ENCODE results near the gene SYT6. TPM values are rescaled to one million over a fixed set of nuclear protein-coding genes. Genes with fewer than 3 reads are reported as not detected.

The SYT6 gene
- total and polyA plus RNA-seq, 4 experiments from 2014 or later, result not detected

DNA sequence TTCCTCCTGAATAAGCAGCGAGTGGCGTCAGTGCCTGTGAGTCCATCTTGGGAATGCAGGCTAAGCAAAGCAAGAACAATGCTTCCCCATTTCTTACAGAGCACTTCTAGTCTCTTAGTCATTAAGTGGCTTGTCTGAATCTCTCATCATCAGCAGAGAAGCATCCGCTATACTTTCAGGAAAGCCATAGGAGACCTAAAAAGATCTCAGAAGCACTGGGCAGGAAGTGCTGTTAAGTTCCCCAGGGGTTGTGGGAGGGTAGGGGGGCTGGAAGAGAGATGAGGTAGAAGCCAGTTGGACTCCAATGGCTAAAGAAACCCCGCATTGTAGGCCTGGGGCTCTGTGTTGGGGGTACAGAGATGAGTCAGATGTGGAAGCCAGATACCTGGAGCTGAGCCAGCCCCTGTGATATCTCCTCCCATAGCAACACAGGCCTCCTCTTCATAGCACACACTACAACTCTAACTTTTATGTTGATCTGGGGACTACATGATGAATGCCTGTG is 44.9 kb downstream of the SYT6 start:
- Histone ChIP-seq H3K4me1 (ENCODE audit: insufficient read depth, low read length) (no peaks in the 10 kb centered on the region), H3K27me3 (ENCODE audit: insufficient read depth, low read length) (no peaks in the 10 kb centered on the region), H3K36me3 (ENCODE audit: insufficient read depth, low read length) (no peaks in the 10 kb centered on the region), H3K27ac (ENCODE audit: low read depth, low read length) (no peak overlapping the region), H3K4me3 (ENCODE audit: low read length in 2 of 2) (no peak overlapping the region), H3K9me3 (ENCODE audit: control insufficient read depth in 1 of 2, low read length in 2 of 2) (no peaks in the 10 kb centered on the region)
- Mint-ChIP-seq H3K9me3 (no peaks in the 10 kb centered on the region), H3K36me3 (no peaks in the 10 kb centered on the region), H3K27me3 (peaks cover 0 to 4% of the 10 kb centered on the region in 2 donors), H3K27ac (no peak overlapping the region), H3K4me3 (no peak overlapping the region), H3K4me1 (peaks cover 2 to 14% (median 8%) of the 10 kb centered on the region in 4 donors)
- no peak for DNase-seq
- intact Hi-C loops (cut with micrococcal nuclease), result no loop called here
- POLR2A ChIA-PET (ENCODE audit: partially characterized antibody), result no interaction called here
- CTCF ChIA-PET (ENCODE audit: partially characterized antibody), result interaction anchor here (1.0 to 1.3 kb wide), 2 partner anchors 17 to 25 kb away, joined by 3 read pairs; no protein-coding TSS in a partner anchor

DNA sequence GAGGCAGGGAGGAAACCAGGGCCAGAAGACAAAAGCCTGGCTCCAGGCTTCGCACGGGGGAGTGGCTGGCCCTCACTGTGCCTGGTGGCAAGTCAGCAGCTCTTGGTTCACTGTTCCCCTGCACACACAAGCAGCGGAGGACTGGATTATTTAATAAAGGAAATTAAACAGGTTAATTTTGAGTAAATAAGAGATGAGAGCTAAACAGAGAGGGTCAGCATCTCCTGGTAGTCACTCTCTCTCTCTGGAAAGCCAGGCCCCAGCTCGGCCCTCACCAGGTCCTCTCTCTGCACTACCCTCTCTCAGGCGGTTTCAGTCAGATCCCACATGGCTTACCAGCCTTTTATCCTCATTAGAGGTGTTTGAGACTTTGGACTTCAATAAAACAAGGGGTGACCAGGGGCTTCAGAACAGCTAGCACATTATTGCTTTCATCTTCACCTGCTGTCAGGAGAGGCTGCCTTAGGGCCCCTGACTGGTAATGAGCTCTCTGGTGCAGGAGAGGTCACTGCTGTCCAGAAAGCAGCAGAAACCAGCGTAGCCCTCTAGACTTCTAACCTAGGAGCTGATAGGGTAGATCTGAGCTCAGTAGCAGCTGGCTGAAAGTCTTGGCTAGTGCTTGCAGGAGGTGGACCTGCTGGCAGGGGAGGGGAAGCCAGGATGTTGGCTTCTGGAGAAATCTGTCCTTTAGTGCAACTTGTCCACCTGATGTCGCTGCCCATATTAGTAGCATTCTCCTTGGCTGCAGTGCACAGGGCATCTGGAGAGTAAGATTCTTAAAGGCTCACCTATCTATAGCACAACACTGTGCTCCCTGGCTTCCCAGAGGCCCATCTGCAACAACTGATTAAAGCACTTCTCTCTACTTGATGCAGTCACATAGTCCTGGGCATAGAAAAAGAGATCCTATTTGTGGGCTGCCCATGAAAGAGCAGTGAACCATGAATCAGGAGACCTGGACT is 45.9 kb downstream of the SYT6 start:
- Mint-ChIP-seq H3K27me3 (peaks cover 0 to 4% of the 10 kb centered on the region in 2 donors), H3K4me1 (peaks cover 0 to 5% (median 0%) of the 10 kb centered on the region in 4 donors), H3K9me3 (no peaks in the 10 kb centered on the region), H3K36me3 (no peaks in the 10 kb centered on the region), H3K27ac (no peak overlapping the region), H3K4me3 (no peak overlapping the region)
- intact Hi-C loops (cut with micrococcal nuclease), result no loop called here
- Histone ChIP-seq H3K27me3 (ENCODE audit: insufficient read depth, low read length) (no peaks in the 10 kb centered on the region), H3K4me1 (ENCODE audit: insufficient read depth, low read length) (no peaks in the 10 kb centered on the region), H3K9me3 (ENCODE audit: control insufficient read depth in 1 of 2, low read length in 2 of 2) (no peaks in the 10 kb centered on the region), H3K4me3 (ENCODE audit: low read length in 2 of 2) (no peak overlapping the region), H3K36me3 (ENCODE audit: insufficient read depth, low read length) (no peaks in the 10 kb centered on the region), H3K27ac (ENCODE audit: low read depth, low read length) (no peak overlapping the region)
- ChIA-PET CTCF (ENCODE audit: partially characterized antibody) (no interaction called here), POLR2A (ENCODE audit: partially characterized antibody) (no interaction called here)
- no peak for DNase-seq

DNA sequence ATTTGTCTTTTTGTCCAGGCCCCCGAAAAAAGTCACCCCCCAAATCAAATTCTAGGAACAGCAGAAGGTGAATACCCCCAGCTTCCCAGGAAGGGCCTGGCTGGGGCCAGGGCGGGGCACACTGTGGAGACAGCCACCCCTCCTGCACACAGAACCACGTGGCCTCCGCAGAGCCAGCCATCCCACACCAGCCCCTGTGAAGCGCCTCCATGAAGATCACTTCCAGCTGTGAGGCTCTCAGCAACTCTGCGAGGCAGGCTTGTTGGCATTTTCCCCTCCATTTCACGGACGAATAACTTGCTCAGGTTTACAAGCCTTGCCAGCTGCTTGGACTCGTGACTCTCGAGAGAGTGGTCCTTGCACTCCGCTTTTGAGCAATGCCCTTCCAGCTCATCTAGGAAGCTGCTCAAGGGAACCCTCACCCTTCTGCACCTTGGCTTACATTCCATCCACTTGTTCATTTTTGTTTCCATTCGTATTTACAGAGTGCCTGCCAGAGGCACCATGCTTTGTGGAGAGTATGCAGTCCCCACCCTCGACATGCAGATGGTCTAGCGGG is 48.2 kb downstream of the SYT6 start:
- DNase-seq, result no peak
- intact Hi-C loops (cut with micrococcal nuclease), result no loop called here
- no peaks in the 10 kb centered on the region for H3K9me3 ChIP-seq (ENCODE audit: control insufficient read depth in 1 of 2, low read length in 2 of 2)
- ChIA-PET CTCF (ENCODE audit: partially characterized antibody) (no interaction called here), POLR2A (ENCODE audit: partially characterized antibody) (no interaction called here)
- Mint-ChIP-seq H3K27me3 (peaks cover 3 to 6% of the 10 kb centered on the region in 2 donors), H3K4me1 (no peaks in the 10 kb centered on the region), H3K36me3 (no peaks in the 10 kb centered on the region), H3K27ac (no peak overlapping the region), H3K4me3 (no peak overlapping the region), H3K9me3 (no peaks in the 10 kb centered on the region)
- H3K4me1 ChIP-seq (ENCODE audit: insufficient read depth, low read length), result no peaks in the 10 kb centered on the region
- no peak overlapping the region for H3K27ac ChIP-seq (ENCODE audit: low read depth, low read length)
- no peaks in the 10 kb centered on the region for H3K36me3 ChIP-seq (ENCODE audit: insufficient read depth, low read length)
- no peaks in the 10 kb centered on the region for H3K27me3 ChIP-seq (ENCODE audit: insufficient read depth, low read length)
- no peak overlapping the region for H3K4me3 ChIP-seq (ENCODE audit: low read length in 2 of 2)

DNA sequence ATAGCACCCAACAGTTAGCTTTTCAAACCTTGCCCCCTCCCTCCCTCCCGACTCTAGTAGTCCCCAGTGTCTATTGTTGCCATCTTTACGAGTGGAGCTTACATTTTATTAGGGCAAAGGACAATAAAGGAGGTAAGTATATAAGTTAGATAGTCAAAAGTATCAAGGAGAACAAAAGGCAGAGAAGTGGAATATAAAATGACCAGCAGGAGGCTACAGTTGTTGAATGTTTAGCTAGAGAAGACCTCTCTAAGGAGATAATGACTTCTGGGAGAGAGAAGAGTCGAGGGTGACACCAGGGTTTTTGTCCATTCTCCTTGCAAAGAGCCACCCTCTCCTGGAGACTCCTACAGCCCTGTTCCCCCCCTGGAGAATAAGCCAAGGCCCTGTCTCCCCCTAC is 48.7 kb downstream of the SYT6 start:
- no peaks in the 10 kb centered on the region for H3K4me1 Mint-ChIP-seq
- H3K4me3 Mint-ChIP-seq, result peak overlapping the region in 1 of 8 donors; percentile 7
- CTCF ChIA-PET (ENCODE audit: partially characterized antibody), result no interaction called here
- no peaks in the 10 kb centered on the region for H3K27me3 ChIP-seq (ENCODE audit: insufficient read depth, low read length)
- no peaks in the 10 kb centered on the region for H3K4me1 ChIP-seq (ENCODE audit: insufficient read depth, low read length)
- no peaks in the 10 kb centered on the region for H3K36me3 Mint-ChIP-seq
- no peak overlapping the region for H3K27ac Mint-ChIP-seq
- no peak overlapping the region for H3K27ac ChIP-seq (ENCODE audit: low read depth, low read length)
- intact Hi-C loops (cut with micrococcal nuclease), result no loop called here
- H3K4me3 ChIP-seq (ENCODE audit: low read length in 2 of 2), result no peak overlapping the region
- no peaks in the 10 kb centered on the region for H3K9me3 ChIP-seq (ENCODE audit: control insufficient read depth in 1 of 2, low read length in 2 of 2)
- DNase-seq, result no peak
- H3K27me3 Mint-ChIP-seq, result peaks cover 4 to 6% of the 10 kb centered on the region in 2 donors
- no peaks in the 10 kb centered on the region for H3K36me3 ChIP-seq (ENCODE audit: insufficient read depth, low read length)
- H3K9me3 Mint-ChIP-seq, result no peaks in the 10 kb centered on the region
- POLR2A ChIA-PET (ENCODE audit: partially characterized antibody), result no interaction called here

DNA sequence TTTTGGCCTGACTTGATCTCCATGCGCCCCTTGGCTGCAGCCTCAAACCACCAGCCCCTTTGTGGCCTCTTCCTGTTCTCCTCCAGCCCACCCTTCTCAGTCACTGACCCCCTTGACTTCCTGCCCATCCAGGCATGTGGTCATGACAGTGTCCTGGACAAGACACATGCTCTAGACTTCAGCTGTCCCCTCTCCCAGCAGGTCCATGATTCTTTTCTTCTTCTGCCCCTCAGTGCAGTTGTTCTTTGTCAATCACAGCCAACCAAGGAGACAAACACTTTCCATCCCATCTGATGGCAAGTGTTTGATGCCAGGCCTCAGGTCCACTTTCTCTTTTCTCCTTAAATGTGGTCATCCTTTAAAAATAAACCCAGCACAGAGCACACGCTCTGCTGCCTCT is 49.7 kb downstream of the SYT6 start:
- no peak overlapping the region for H3K4me3 Mint-ChIP-seq
- H3K9me3 Mint-ChIP-seq, result no peaks in the 10 kb centered on the region
- Histone ChIP-seq H3K4me3 (ENCODE audit: low read length in 2 of 2) (no peak overlapping the region), H3K36me3 (ENCODE audit: insufficient read depth, low read length) (no peaks in the 10 kb centered on the region), H3K27ac (ENCODE audit: low read depth, low read length) (no peak overlapping the region), H3K4me1 (ENCODE audit: insufficient read depth, low read length) (no peaks in the 10 kb centered on the region), H3K27me3 (ENCODE audit: insufficient read depth, low read length) (no peaks in the 10 kb centered on the region), H3K9me3 (ENCODE audit: control insufficient read depth in 1 of 2, low read length in 2 of 2) (no peaks in the 10 kb centered on the region)
- intact Hi-C loops (cut with micrococcal nuclease), result no loop called here
- H3K27me3 Mint-ChIP-seq, result peaks cover 6% of the 10 kb centered on the region in 2 donors
- ChIA-PET POLR2A (ENCODE audit: partially characterized antibody) (no interaction called here), CTCF (ENCODE audit: partially characterized antibody) (no interaction called here)
- DNase-seq, result no peak
- no peaks in the 10 kb centered on the region for H3K36me3 Mint-ChIP-seq
- H3K27ac Mint-ChIP-seq, result peak overlapping the region in 2 of 7 donors; percentile 18 to 61
- no peaks in the 10 kb centered on the region for H3K4me1 Mint-ChIP-seq

DNA sequence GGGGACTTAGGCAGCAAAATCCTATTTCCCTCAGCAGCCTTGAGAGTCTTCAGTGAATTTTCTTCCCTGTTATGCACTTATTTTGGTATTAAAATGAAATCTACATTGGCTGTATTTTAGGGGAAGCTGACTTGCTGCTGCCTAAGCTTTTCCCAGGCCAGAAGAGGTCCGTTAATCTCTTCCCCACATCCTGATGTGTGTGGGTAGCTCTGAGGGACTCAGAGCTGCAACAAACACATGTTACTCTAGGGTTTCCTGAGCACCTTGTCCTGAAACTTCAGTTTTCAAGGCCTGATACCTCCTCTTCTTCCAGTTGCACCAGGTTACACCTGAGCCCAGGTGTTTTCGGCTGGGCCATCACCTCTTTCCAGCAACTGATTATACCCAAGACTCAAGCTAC is 51.5 kb downstream of the SYT6 start:
- no peaks in the 10 kb centered on the region for H3K4me1 ChIP-seq (ENCODE audit: insufficient read depth, low read length)
- no peaks in the 10 kb centered on the region for H3K4me1 Mint-ChIP-seq
- no peaks in the 10 kb centered on the region for H3K36me3 ChIP-seq (ENCODE audit: insufficient read depth, low read length)
- intact Hi-C loops (cut with micrococcal nuclease), result no loop called here
- H3K27ac ChIP-seq (ENCODE audit: low read depth, low read length), result no peak overlapping the region
- H3K36me3 Mint-ChIP-seq, result no peaks in the 10 kb centered on the region
- CTCF ChIA-PET (ENCODE audit: partially characterized antibody), result no interaction called here
- H3K4me3 Mint-ChIP-seq, result no peak overlapping the region
- DNase-seq, result no peak
- H3K27ac Mint-ChIP-seq, result no peak overlapping the region
- no peak overlapping the region for H3K4me3 ChIP-seq (ENCODE audit: low read length in 2 of 2)
- no peaks in the 10 kb centered on the region for H3K9me3 Mint-ChIP-seq
- peaks cover 7 to 8% of the 10 kb centered on the region in 2 donors for H3K27me3 Mint-ChIP-seq
- H3K27me3 ChIP-seq (ENCODE audit: insufficient read depth, low read length), result no peaks in the 10 kb centered on the region
- H3K9me3 ChIP-seq (ENCODE audit: control insufficient read depth in 1 of 2, low read length in 2 of 2), result no peaks in the 10 kb centered on the region
- POLR2A ChIA-PET (ENCODE audit: partially characterized antibody), result no interaction called here

DNA sequence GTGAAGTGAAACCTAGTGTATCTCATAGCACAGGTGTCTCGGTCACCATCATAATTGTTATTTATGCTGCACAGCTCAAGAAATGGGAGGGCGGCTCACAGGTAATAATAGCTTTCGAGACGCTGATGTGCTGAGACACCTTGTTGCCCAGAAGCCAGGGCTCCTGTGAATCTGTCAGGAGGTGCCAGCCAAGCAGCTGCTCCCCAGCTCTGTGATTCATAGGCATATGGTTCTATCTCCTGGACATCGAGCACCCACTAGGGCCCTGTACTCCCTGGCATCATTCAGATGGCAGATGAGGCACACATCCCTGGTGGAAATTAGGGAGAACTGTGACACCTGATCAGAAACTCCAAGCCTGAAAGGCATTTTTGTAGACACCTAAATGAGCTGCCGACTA is 53.5 kb downstream of the SYT6 start:
- POLR2A ChIA-PET (ENCODE audit: partially characterized antibody), result no interaction called here
- no peak overlapping the region for H3K4me3 Mint-ChIP-seq
- Histone ChIP-seq H3K4me1 (ENCODE audit: insufficient read depth, low read length) (no peaks in the 10 kb centered on the region), H3K4me3 (ENCODE audit: low read length in 2 of 2) (no peak overlapping the region), H3K36me3 (ENCODE audit: insufficient read depth, low read length) (no peaks in the 10 kb centered on the region), H3K27ac (ENCODE audit: low read depth, low read length) (no peak overlapping the region), H3K9me3 (ENCODE audit: control insufficient read depth in 1 of 2, low read length in 2 of 2) (no peaks in the 10 kb centered on the region), H3K27me3 (ENCODE audit: insufficient read depth, low read length) (no peaks in the 10 kb centered on the region)
- no peaks in the 10 kb centered on the region for H3K36me3 Mint-ChIP-seq
- H3K27me3 Mint-ChIP-seq, result peaks cover 8 to 10% of the 10 kb centered on the region in 2 donors
- no peak for DNase-seq
- intact Hi-C loops (cut with micrococcal nuclease), result no loop called here
- no peaks in the 10 kb centered on the region for H3K9me3 Mint-ChIP-seq
- H3K27ac Mint-ChIP-seq, result no peak overlapping the region
- H3K4me1 Mint-ChIP-seq, result no peaks in the 10 kb centered on the region
- CTCF ChIA-PET (ENCODE audit: partially characterized antibody), result no interaction called here

Measured in CD4-positive, alpha-beta memory T cell (primary cell).